Measurements from ENCODE around the gene UBXN4. TPM values are rescaled to one million over a fixed set of nuclear protein-coding genes. Genes with fewer than 3 reads are reported as not detected.

Gene UBXN4
- polyA plus RNA-seq, 1 of the 3 experiments (the other 2 are of a cell fraction), result 32.7 TPM

DNA sequence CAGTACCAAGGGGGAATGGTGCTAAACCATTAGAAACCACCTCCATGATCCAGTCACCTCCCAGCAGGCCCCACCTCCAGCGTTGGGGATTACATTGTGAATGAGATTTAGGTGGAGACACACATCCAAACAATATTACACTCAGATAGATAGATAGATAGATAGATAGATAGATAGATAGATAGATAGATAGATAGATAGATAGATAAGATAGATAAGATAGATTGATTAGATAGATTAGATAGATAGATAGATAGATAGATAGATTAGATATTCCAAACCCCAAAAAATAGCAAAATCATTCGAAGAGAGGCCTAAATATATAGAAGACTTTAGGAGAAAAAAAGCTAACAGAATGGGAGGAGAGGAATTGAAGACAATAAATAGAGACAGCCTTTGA is 42.8 kb upstream of the UBXN4 start:
- Histone ChIP-seq H3F3A (replicated peaks; ENCODE audit: insufficient read depth) (no peaks in the 10 kb centered on the region), H2AFZ (ENCODE audit: low read depth) (no peak overlapping the region), H3K4me3 (ENCODE audit: low read depth in 2 of 2, low read length in 1 of 2) (no peak overlapping the region), H3K9ac (no peak overlapping the region), H3K27me3 (ENCODE audit: insufficient read depth) (no peaks in the 10 kb centered on the region), H3K9me3 (no peaks in the 10 kb centered on the region), H3K27ac (ENCODE audit: low read depth in 2 of 2, low read length in 1 of 2) (no peak overlapping the region), H3K36me3 (replicated peaks in 1 of 2; ENCODE audit: control insufficient read depth in 1 of 2, insufficient read depth in 2 of 2, low read length in 1 of 2) (peaks cover 9 to 13% of the 10 kb centered on the region in 2 experiments), H4K20me1 (ENCODE audit: insufficient read depth) (no peaks in the 10 kb centered on the region), H3K4me1 (ENCODE audit: control insufficient read depth in 1 of 2, insufficient read depth in 2 of 2, low read depth in 1 of 2, low read length in 1 of 2) (no peaks in the 10 kb centered on the region), H3K9me2 (no peaks in the 10 kb centered on the region), H3K4me2 (no peak overlapping the region), H3K79me2 (ENCODE audit: insufficient read depth) (no peaks in the 10 kb centered on the region)
- TF ChIP-seq GATA2 (CRISPR knock-in tag; IDR thresholded peaks at IDR 0.05) (no peak), NFIC (IDR thresholded peaks at IDR 0.05; ENCODE audit: borderline replicate concordance) (no peak), TCF12 (IDR thresholded peaks at IDR 0.05) (no peak), CHD2 (IDR thresholded peaks at IDR 0.05; ENCODE audit: low read length, partially characterized antibody) (no peak), SMC3 (IDR thresholded peaks at IDR 0.05; ENCODE audit: low read depth, low read length) (no peak), TEAD4 (IDR thresholded peaks at IDR 0.05; ENCODE audit: borderline replicate concordance, insufficient read depth) (no peak), MEF2A (IDR thresholded peaks at IDR 0.05; ENCODE audit: borderline replicate concordance, low read depth) (no peak), EZH2phosphoT487 (IDR thresholded peaks at IDR 0.05; ENCODE audit: borderline replicate concordance, low read depth) (no peak), YY1 (IDR thresholded peaks at IDR 0.05; ENCODE audit: low read depth) (no peak), FOSL2 (IDR thresholded peaks at IDR 0.05; ENCODE audit: borderline replicate concordance, low read depth) (no peak)
- TF ChIP-seq, protein P1, sequence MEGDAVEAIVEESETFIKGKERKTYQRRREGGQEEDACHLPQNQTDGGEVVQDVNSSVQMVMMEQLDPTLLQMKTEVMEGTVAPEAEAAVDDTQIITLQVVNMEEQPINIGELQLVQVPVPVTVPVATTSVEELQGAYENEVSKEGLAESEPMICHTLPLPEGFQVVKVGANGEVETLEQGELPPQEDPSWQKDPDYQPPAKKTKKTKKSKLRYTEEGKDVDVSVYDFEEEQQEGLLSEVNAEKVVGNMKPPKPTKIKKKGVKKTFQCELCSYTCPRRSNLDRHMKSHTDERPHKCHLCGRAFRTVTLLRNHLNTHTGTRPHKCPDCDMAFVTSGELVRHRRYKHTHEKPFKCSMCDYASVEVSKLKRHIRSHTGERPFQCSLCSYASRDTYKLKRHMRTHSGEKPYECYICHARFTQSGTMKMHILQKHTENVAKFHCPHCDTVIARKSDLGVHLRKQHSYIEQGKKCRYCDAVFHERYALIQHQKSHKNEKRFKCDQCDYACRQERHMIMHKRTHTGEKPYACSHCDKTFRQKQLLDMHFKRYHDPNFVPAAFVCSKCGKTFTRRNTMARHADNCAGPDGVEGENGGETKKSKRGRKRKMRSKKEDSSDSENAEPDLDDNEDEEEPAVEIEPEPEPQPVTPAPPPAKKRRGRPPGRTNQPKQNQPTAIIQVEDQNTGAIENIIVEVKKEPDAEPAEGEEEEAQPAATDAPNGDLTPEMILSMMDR (IDR thresholded peaks at IDR 0.05), result no peak
- TF ChIP-seq, protein P2, sequence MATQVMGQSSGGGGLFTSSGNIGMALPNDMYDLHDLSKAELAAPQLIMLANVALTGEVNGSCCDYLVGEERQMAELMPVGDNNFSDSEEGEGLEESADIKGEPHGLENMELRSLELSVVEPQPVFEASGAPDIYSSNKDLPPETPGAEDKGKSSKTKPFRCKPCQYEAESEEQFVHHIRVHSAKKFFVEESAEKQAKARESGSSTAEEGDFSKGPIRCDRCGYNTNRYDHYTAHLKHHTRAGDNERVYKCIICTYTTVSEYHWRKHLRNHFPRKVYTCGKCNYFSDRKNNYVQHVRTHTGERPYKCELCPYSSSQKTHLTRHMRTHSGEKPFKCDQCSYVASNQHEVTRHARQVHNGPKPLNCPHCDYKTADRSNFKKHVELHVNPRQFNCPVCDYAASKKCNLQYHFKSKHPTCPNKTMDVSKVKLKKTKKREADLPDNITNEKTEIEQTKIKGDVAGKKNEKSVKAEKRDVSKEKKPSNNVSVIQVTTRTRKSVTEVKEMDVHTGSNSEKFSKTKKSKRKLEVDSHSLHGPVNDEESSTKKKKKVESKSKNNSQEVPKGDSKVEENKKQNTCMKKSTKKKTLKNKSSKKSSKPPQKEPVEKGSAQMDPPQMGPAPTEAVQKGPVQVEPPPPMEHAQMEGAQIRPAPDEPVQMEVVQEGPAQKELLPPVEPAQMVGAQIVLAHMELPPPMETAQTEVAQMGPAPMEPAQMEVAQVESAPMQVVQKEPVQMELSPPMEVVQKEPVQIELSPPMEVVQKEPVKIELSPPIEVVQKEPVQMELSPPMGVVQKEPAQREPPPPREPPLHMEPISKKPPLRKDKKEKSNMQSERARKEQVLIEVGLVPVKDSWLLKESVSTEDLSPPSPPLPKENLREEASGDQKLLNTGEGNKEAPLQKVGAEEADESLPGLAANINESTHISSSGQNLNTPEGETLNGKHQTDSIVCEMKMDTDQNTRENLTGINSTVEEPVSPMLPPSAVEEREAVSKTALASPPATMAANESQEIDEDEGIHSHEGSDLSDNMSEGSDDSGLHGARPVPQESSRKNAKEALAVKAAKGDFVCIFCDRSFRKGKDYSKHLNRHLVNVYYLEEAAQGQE (IDR thresholded peaks at IDR 0.05; ENCODE audit: low read depth, low read length), result no peak
- CTCF ChIA-PET, result interaction anchor here (2.7 kb wide), 1 partner anchor 11 kb away, joined by 18 read pairs; no protein-coding TSS in a partner anchor
- WGBS (ENCODE audit: low lambda C conversion rate), result 95% methylated on average over 2 of the region's 2 CpGs
- DNase-seq, result no peak
- POLR2A ChIA-PET, result no interaction called here

DNA sequence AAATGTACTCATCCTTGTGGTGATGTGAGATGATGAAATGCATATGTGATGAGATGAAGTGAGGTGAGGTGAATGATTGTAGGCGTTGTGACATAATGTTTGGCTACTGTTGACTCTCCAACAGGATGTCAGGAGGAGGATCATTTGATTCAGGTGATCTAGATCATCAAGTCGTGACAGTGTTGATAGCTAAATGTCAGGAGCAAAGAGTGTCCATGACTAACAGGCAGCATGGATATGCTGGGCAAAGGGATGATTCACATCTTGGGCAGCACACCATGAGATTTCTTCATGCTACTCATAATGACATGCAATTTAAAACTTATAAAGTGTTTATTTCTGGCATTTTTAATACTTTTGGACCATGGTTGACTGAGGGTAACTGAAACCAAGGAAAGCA is 40.2 kb upstream of the UBXN4 start:
- H3K9ac ChIP-seq, result no peak overlapping the region
- ChIA-PET POLR2A (interaction anchor here (0.6 kb wide), 1 partner anchor 283 kb away, joined by 3 read pairs; no protein-coding TSS in a partner anchor), CTCF (interaction anchor here (2.7 kb wide), 1 partner anchor 8 kb away, joined by 18 read pairs; no protein-coding TSS in a partner anchor)
- WGBS (ENCODE audit: low lambda C conversion rate), result 79% methylated on average over 2 of the region's 2 CpGs
- DNase-seq, result no peak
- H3K9me2 ChIP-seq, result no peaks in the 10 kb centered on the region
- no peak overlapping the region for H3K27ac ChIP-seq (ENCODE audit: low read depth in 2 of 2, low read length in 1 of 2)
- no peaks in the 10 kb centered on the region for H3K79me2 ChIP-seq (ENCODE audit: insufficient read depth)
- H3F3A ChIP-seq (replicated peaks; ENCODE audit: insufficient read depth), result no peaks in the 10 kb centered on the region
- H3K4me3 ChIP-seq (ENCODE audit: low read depth in 2 of 2, low read length in 1 of 2), result no peak overlapping the region
- H3K4me1 ChIP-seq (ENCODE audit: control insufficient read depth in 1 of 2, insufficient read depth in 2 of 2, low read depth in 1 of 2, low read length in 1 of 2), result no peaks in the 10 kb centered on the region
- no peak overlapping the region for H2AFZ ChIP-seq (ENCODE audit: low read depth)
- H3K9me3 ChIP-seq, result no peaks in the 10 kb centered on the region
- peaks cover under 1 to 3% of the 10 kb centered on the region in 2 experiments for H3K36me3 ChIP-seq (replicated peaks in 1 of 2; ENCODE audit: control insufficient read depth in 1 of 2, insufficient read depth in 2 of 2, low read length in 1 of 2)
- no peaks in the 10 kb centered on the region for H4K20me1 ChIP-seq (ENCODE audit: insufficient read depth)
- H3K4me2 ChIP-seq, result no peak overlapping the region
- TF ChIP-seq, protein P3, sequence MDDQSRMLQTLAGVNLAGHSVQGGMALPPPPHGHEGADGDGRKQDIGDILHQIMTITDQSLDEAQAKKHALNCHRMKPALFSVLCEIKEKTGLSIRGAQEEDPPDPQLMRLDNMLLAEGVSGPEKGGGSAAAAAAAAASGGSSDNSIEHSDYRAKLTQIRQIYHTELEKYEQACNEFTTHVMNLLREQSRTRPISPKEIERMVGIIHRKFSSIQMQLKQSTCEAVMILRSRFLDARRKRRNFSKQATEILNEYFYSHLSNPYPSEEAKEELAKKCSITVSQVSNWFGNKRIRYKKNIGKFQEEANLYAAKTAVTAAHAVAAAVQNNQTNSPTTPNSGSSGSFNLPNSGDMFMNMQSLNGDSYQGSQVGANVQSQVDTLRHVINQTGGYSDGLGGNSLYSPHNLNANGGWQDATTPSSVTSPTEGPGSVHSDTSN (IDR thresholded peaks at IDR 0.05), result 0 out of 2 replicates have a peak, but pooled peaks have one; percentile 7
- TF ChIP-seq RCOR1 (IDR thresholded peaks at IDR 0.05; ENCODE audit: low read length), result no peak
- TF ChIP-seq MEF2A (IDR thresholded peaks at IDR 0.05; ENCODE audit: borderline replicate concordance, low read depth), result no peak
- TF ChIP-seq TCF12 (IDR thresholded peaks at IDR 0.05), result no peak
- H3K27me3 ChIP-seq (ENCODE audit: insufficient read depth), result no peaks in the 10 kb centered on the region
